GM23338 (cell line): Measurements from ENCODE around the gene WDR27. TPM values are rescaled to one million over a fixed set of nuclear protein-coding genes. Genes with fewer than 3 reads are reported as not detected.

Experiments used
- ATAC-seq: fragments of 200-7000 bp; cut with Tn5 transposase; 3 replicates; pipeline ENCODE4 v1.9.1; 2020
- DNase-seq: peaks from one replicate; pipeline ENCODE4 v3.0.0-alpha.2; 2015; ENCODE audit warnings: low spot score
- H2AFZ ChIP-seq: fragments of 200-600 bp; sonication (generic); 2 replicates; pipeline ENCODE4 v1.8.0; 2016; ENCODE audit warnings: antibody characterized with exemption, mild to moderate bottlenecking, moderate library complexity
- H3F3A ChIP-seq: fragments of 200-600 bp; sonication (generic); replicated peaks from 2 replicates; pipeline ENCODE4 v1.8.0; 2017; ENCODE audit warnings: antibody characterized with exemption, mixed run types, low read depth
- H3K27ac ChIP-seq: fragments of 200-600 bp; sonication (generic); 2 replicates; pipeline ENCODE4 v1.6.1; 2016; ENCODE audit warnings: low read depth
- H3K27me3 ChIP-seq: fragments of 200-600 bp; sonication (generic); 2 replicates; pipeline ENCODE4 v1.8.0; 2016; ENCODE audit warnings: mild to moderate bottlenecking, mixed run types, moderate library complexity; ENCODE audit not compliant: insufficient read depth
- H3K36me3 ChIP-seq: fragments of 200-600 bp; sonication (generic); 2 replicates; pipeline ENCODE4 v1.8.0; 2016; ENCODE audit warnings: mild to moderate bottlenecking; ENCODE audit not compliant: insufficient read depth
- H3K4me1 ChIP-seq: fragments of 200-600 bp; sonication (generic); 2 replicates; pipeline ENCODE4 v1.8.0; 2016; ENCODE audit warnings: mild to moderate bottlenecking, moderate library complexity; ENCODE audit not compliant: insufficient read depth
- H3K4me2 ChIP-seq: fragments of 200-600 bp; sonication (generic); 2 replicates; pipeline ENCODE4 v1.7.1; 2017; ENCODE audit warnings: mixed run types
- H3K4me3 ChIP-seq: fragments of 200-600 bp; sonication (generic); 2 replicates; pipeline ENCODE4 v1.6.1; 2016; ENCODE audit warnings: mixed run types
- H3K79me2 ChIP-seq: fragments of 200-600 bp; sonication (generic); replicated peaks from 2 replicates; pipeline ENCODE4 v1.8.0; 2017; ENCODE audit warnings: mild to moderate bottlenecking; ENCODE audit not compliant: insufficient read depth
- H3K9me2 ChIP-seq: fragments of 200-600 bp; sonication (generic); 2 replicates; pipeline ENCODE4 v1.8.0; 2017; ENCODE audit not compliant: insufficient read depth
- H4K20me1 ChIP-seq: fragments of 200-600 bp; sonication (generic); replicated peaks from 2 replicates; pipeline ENCODE4 v1.8.0; 2017; ENCODE audit warnings: mild to moderate bottlenecking; ENCODE audit not compliant: insufficient read depth
- H3K27ac Mint-ChIP-seq: 2 replicates; pipeline ENCODE4 v1.8.0; 2020; ENCODE audit warnings: inconsistent platforms, mild to moderate bottlenecking, moderate library complexity, mixed read lengths
- H3K27me3 Mint-ChIP-seq: 3 replicates; pipeline ENCODE4 v1.8.0; 2022; ENCODE audit warnings: low read depth, mild to moderate bottlenecking, moderate library complexity, mixed read lengths, inconsistent platforms; ENCODE audit not compliant: insufficient read depth, poor library complexity
- H3K36me3 Mint-ChIP-seq: 3 replicates; pipeline ENCODE4 v1.8.0; 2021; ENCODE audit warnings: low read depth, mild to moderate bottlenecking, inconsistent platforms, moderate library complexity, mixed read lengths
- H3K4me1 Mint-ChIP-seq: 3 replicates; pipeline ENCODE4 v1.8.0; 2020; ENCODE audit warnings: mild to moderate bottlenecking, inconsistent platforms, mixed read lengths
- H3K4me3 Mint-ChIP-seq: 3 replicates; pipeline ENCODE4 v1.8.0; 2021; ENCODE audit warnings: moderate library complexity, mild to moderate bottlenecking, inconsistent platforms, mixed read lengths
- H3K9me3 Mint-ChIP-seq: 3 replicates; pipeline ENCODE4 v1.8.0; 2020; ENCODE audit warnings: moderate library complexity, mild to moderate bottlenecking, inconsistent platforms, mixed read lengths
- ETS1 ChIP-seq: IDR thresholded peaks from 2 replicates; pipeline ENCODE4 v1.6.1; 2016; ENCODE audit warnings: antibody characterized with exemption
- EZH2 ChIP-seq: fragments of 200-600 bp; sonication (generic); IDR thresholded peaks from one replicate; pipeline ENCODE4 v1.8.0; 2017; ENCODE audit warnings: antibody characterized with exemption, mild to moderate bottlenecking, low read depth; ENCODE audit not compliant: unreplicated experiment
- JUNB ChIP-seq: IDR thresholded peaks from one replicate; pipeline ENCODE4 v1.6.1; 2016; ENCODE audit warnings: antibody characterized with exemption; ENCODE audit not compliant: unreplicated experiment
- POLR2AphosphoS5 ChIP-seq: IDR thresholded peaks from 2 replicates; pipeline ENCODE4 v1.6.1; 2016; ENCODE audit warnings: antibody characterized with exemption, low read depth
- STAT1 ChIP-seq: IDR thresholded peaks from one replicate; pipeline ENCODE4 v1.6.1; 2016; ENCODE audit warnings: antibody characterized with exemption; ENCODE audit not compliant: unreplicated experiment
- ZNF331 ChIP-seq: fragments of 250-450 bp; sonication (Bioruptor Pico); IDR thresholded peaks from 2 replicates; pipeline ENCODE4 v1.5.0; 2020; ENCODE audit warnings: low read depth, mild to moderate bottlenecking, moderate library complexity
- polyA plus RNA-seq: library from polyadenylated mRNA; unstranded; fragments of >200 nt; fragmentation: Nextera tagmentation; extraction: Ambion mirVana; gene quantifications from 2 replicates; pipeline ENCODE4 v1.2.1, GENCODE V29; 2016
- total RNA-seq: library from RNA; depleted of rRNA; stranded (reverse); fragments of >200 nt; shearing (Covaris generic); gene quantifications from 2 replicates; pipeline ENCODE4 v1.2.3, GENCODE V29; 2014
- TF ChIP-seq, protein P1 (sequence below): IDR thresholded peaks from one replicate; pipeline ENCODE4 v1.6.1; 2018; ENCODE audit warnings: antibody characterized with exemption; ENCODE audit not compliant: unreplicated experiment
- TF ChIP-seq, protein P2 (sequence below): fragments of 250-450 bp; sonication (Bioruptor Pico); IDR thresholded peaks from 2 replicates; pipeline ENCODE4 v1.5.0; 2020; ENCODE audit warnings: mild to moderate bottlenecking, moderate library complexity
- TF ChIP-seq, protein P3 (sequence below), 2 experiments: fragments of 200-600 bp in 1 of 2; sonication (generic) in 1 of 2; conservative IDR thresholded peaks; 2 replicates each; pipeline versions ENCODE4 v1.5.1 to v1.6.1; 2016 to 2017; ENCODE audit warnings: antibody characterized with exemption in 2 of 2, low read depth in 2 of 2, mild to moderate bottlenecking in 2 of 2, moderate library complexity in 1 of 2

WDR27 gene
- total and polyA plus RNA-seq, 2 experiments from 2014 or later, result 55.3 to 80.4 TPM

DNA sequence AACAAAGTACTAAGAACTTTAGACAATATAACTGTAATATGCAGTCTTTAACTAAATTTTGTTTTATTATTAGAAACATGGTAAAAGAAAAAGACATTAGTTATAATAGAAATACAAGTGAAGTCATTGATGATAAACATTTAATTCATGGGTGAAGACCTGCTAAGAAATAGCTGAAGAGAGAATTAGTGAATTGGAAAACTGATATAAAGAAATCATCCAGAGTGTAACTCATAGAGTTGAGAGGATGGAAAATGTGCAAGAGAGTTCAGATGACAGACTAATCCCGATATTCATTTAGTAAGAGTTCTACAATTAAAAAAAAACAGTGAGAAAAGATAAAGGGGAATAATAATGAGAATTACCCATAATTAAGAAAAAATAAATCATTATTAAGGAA lies 227.5 kb downstream of the WDR27 start (continued):
- TF ChIP-seq, protein P1, sequence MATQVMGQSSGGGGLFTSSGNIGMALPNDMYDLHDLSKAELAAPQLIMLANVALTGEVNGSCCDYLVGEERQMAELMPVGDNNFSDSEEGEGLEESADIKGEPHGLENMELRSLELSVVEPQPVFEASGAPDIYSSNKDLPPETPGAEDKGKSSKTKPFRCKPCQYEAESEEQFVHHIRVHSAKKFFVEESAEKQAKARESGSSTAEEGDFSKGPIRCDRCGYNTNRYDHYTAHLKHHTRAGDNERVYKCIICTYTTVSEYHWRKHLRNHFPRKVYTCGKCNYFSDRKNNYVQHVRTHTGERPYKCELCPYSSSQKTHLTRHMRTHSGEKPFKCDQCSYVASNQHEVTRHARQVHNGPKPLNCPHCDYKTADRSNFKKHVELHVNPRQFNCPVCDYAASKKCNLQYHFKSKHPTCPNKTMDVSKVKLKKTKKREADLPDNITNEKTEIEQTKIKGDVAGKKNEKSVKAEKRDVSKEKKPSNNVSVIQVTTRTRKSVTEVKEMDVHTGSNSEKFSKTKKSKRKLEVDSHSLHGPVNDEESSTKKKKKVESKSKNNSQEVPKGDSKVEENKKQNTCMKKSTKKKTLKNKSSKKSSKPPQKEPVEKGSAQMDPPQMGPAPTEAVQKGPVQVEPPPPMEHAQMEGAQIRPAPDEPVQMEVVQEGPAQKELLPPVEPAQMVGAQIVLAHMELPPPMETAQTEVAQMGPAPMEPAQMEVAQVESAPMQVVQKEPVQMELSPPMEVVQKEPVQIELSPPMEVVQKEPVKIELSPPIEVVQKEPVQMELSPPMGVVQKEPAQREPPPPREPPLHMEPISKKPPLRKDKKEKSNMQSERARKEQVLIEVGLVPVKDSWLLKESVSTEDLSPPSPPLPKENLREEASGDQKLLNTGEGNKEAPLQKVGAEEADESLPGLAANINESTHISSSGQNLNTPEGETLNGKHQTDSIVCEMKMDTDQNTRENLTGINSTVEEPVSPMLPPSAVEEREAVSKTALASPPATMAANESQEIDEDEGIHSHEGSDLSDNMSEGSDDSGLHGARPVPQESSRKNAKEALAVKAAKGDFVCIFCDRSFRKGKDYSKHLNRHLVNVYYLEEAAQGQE, result no peak

- Histone ChIP-seq H3K9me2 (no peaks in the 10 kb centered on the region), H3K27ac (no peak overlapping the region), H2AFZ (no peak overlapping the region), H3K4me2 (no peak overlapping the region), H3K4me3 (no peak overlapping the region), H3F3A (no peaks in the 10 kb centered on the region), H3K4me1 (no peaks in the 10 kb centered on the region), H3K36me3 (peaks cover 4% of the 10 kb centered on the region; the same call in 1 of the 2 replicates), H3K79me2 (no peaks in the 10 kb centered on the region), H4K20me1 (no peaks in the 10 kb centered on the region), H3K27me3 (no peaks in the 10 kb centered on the region)
- Mint-ChIP-seq H3K36me3 (peaks cover 50% of the 10 kb centered on the region), H3K4me1 (no peaks in the 10 kb centered on the region), H3K4me3 (no peak overlapping the region), H3K27ac (no peak overlapping the region), H3K9me3 (peaks cover 64% of the 10 kb centered on the region), H3K27me3 (peaks cover 2% of the 10 kb centered on the region)
- ATAC-seq (no peak), DNase-seq (no peak)
- no peak for TF ChIP-seq ETS1
- no peak for TF ChIP-seq STAT1
- no peak for TF ChIP-seq ZNF331
- TF ChIP-seq, protein P2, sequence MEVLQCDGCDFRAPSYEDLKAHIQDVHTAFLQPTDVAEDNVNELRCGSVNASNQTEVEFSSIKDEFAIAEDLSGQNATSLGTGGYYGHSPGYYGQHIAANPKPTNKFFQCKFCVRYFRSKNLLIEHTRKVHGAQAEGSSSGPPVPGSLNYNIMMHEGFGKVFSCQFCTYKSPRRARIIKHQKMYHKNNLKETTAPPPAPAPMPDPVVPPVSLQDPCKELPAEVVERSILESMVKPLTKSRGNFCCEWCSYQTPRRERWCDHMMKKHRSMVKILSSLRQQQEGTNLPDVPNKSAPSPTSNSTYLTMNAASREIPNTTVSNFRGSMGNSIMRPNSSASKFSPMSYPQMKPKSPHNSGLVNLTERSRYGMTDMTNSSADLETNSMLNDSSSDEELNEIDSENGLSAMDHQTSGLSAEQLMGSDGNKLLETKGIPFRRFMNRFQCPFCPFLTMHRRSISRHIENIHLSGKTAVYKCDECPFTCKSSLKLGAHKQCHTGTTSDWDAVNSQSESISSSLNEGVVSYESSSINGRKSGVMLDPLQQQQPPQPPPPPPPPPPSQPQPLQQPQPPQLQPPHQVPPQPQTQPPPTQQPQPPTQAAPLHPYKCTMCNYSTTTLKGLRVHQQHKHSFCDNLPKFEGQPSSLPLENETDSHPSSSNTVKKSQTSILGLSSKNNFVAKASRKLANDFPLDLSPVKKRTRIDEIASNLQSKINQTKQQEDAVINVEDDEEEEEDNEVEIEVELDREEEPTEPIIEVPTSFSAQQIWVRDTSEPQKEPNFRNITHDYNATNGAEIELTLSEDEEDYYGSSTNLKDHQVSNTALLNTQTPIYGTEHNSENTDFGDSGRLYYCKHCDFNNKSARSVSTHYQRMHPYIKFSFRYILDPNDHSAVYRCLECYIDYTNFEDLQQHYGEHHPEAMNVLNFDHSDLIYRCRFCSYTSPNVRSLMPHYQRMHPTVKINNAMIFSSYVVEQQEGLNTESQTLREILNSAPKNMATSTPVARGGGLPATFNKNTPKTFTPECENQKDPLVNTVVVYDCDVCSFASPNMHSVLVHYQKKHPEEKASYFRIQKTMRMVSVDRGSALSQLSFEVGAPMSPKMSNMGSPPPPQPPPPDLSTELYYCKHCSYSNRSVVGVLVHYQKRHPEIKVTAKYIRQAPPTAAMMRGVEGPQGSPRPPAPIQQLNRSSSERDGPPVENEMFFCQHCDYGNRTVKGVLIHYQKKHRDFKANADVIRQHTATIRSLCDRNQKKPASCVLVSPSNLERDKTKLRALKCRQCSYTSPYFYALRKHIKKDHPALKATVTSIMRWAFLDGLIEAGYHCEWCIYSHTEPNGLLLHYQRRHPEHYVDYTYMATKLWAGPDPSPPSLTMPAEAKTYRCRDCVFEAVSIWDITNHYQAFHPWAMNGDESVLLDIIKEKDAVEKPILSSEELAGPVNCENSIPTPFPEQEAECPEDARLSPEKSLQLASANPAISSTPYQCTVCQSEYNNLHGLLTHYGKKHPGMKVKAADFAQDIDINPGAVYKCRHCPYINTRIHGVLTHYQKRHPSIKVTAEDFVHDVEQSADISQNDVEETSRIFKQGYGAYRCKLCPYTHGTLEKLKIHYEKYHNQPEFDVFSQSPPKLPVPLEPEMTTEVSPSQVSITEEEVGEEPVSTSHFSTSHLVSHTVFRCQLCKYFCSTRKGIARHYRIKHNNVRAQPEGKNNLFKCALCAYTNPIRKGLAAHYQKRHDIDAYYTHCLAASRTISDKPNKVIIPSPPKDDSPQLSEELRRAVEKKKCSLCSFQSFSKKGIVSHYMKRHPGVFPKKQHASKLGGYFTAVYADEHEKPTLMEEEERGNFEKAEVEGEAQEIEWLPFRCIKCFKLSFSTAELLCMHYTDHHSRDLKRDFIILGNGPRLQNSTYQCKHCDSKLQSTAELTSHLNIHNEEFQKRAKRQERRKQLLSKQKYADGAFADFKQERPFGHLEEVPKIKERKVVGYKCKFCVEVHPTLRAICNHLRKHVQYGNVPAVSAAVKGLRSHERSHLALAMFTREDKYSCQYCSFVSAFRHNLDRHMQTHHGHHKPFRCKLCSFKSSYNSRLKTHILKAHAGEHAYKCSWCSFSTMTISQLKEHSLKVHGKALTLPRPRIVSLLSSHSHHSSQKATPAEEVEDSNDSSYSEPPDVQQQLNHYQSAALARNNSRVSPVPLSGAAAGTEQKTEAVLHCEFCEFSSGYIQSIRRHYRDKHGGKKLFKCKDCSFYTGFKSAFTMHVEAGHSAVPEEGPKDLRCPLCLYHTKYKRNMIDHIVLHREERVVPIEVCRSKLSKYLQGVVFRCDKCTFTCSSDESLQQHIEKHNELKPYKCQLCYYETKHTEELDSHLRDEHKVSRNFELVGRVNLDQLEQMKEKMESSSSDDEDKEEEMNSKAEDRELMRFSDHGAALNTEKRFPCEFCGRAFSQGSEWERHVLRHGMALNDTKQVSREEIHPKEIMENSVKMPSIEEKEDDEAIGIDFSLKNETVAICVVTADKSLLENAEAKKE (CRISPR knock-in tag), result no peak
- TF ChIP-seq, protein P3, sequence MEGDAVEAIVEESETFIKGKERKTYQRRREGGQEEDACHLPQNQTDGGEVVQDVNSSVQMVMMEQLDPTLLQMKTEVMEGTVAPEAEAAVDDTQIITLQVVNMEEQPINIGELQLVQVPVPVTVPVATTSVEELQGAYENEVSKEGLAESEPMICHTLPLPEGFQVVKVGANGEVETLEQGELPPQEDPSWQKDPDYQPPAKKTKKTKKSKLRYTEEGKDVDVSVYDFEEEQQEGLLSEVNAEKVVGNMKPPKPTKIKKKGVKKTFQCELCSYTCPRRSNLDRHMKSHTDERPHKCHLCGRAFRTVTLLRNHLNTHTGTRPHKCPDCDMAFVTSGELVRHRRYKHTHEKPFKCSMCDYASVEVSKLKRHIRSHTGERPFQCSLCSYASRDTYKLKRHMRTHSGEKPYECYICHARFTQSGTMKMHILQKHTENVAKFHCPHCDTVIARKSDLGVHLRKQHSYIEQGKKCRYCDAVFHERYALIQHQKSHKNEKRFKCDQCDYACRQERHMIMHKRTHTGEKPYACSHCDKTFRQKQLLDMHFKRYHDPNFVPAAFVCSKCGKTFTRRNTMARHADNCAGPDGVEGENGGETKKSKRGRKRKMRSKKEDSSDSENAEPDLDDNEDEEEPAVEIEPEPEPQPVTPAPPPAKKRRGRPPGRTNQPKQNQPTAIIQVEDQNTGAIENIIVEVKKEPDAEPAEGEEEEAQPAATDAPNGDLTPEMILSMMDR (conservative IDR thresholded peaks at IDR 0.05; ENCODE audit: low read depth in 2 of 2), result no peak
- no peak for TF ChIP-seq JUNB
- TF ChIP-seq POLR2AphosphoS5, result no peak
- no peak for TF ChIP-seq EZH2
These were observed 228.2 kb downstream of the WDR27 start for GRCh38 chr6:169473663-169474062.
